ENCODE measurements around the gene ALPK1. TPM values are rescaled to one million over a fixed set of nuclear protein-coding genes. Genes with fewer than 3 reads are reported as not detected.
A peak's percentile ranks its signal among the peaks of the same experiment; 100 is the strongest.

ALPK1 gene
- total and polyA plus RNA-seq, 11 donors, result 1.3 to 21.7 (median 3.2) TPM

- H3K9me3 ChIP-seq, result no peaks in the 10 kb centered on the region
- 77 to 81% (median 78%) methylated on average over 10 of the region's 10 CpGs for WGBS, 4 donors
These were observed 46.3 kb downstream of the ALPK1 start for GRCh38 chr4:112343330-112344080.

GRCh38 chr4:112348488-112349158, 51.5 kb downstream of the ALPK1 start:
- Histone ChIP-seq H3K27ac (peak overlapping the region in 7 of 12 donors; percentile 6 to 69 (median 48)), H3K4me1 (peaks cover 0 to 12% (median 4%) of the 10 kb centered on the region in 12 donors), H3K4me3 (peak overlapping the region in 5 of 12 donors; percentile 15 to 36 (median 26)), H3K36me3 (peaks cover 0 to 7% (median 0%) of the 10 kb centered on the region in 9 donors), H3K27me3 (no peaks in the 10 kb centered on the region), H3K9me3 (peaks cover 0 to 3% (median 0%) of the 10 kb centered on the region in 12 donors)
- intact Hi-C loops (cut with DNase I), result loop anchor here in 1 of 10 donors (1.0 kb wide), 1 partner anchor 22 kb away; no protein-coding TSS in a partner anchor
- ATAC-seq (peak; percentile 95 to 99 (median 98)), DNase-seq (peak; percentile 73 to 90 (median 79))
- WGBS, 4 donors, result 19 to 37% (median 25%) methylated on average over 5 to 11 of the region's 11 CpGs
- TF ChIP-seq POLR2A (IDR thresholded peaks at IDR 0.05) (no peak), CTCF (IDR thresholded peaks at IDR 0.05) (peak in 7 of 12 donors; percentile 17 to 43 (median 25))

More at GRCh38 chr4:112343330-112344080, 46.3 kb downstream of the ALPK1 start:
- no peaks in the 10 kb centered on the region for H3K27me3 ChIP-seq
- H3K36me3 ChIP-seq, result peaks cover 0 to 18% (median 0%) of the 10 kb centered on the region in 9 donors
- H3K4me3 ChIP-seq, result no peak overlapping the region
- no peak for DNase-seq
- H3K4me1 ChIP-seq, result peaks cover 0 to 7% (median 0%) of the 10 kb centered on the region in 12 donors
- TF ChIP-seq POLR2A (IDR thresholded peaks at IDR 0.05), result no peak
- no peak for TF ChIP-seq CTCF (IDR thresholded peaks at IDR 0.05)
- no peak for ATAC-seq
- no peak overlapping the region for H3K27ac ChIP-seq
- intact Hi-C loops (cut with DNase I), result no loop called here

GRCh38 chr4:112352736-112353135, 55.6 kb downstream of the ALPK1 start:
- Histone ChIP-seq H3K4me3 (no peak overlapping the region), H3K27ac (no peak overlapping the region), H3K27me3 (no peaks in the 10 kb centered on the region), H3K36me3 (peaks cover 0 to 3% (median 0%) of the 10 kb centered on the region in 9 donors), H3K9me3 (peaks cover 0 to 3% (median 0%) of the 10 kb centered on the region in 12 donors), H3K4me1 (peaks cover 0 to 12% (median 4%) of the 10 kb centered on the region in 12 donors)
- DNase-seq (no peak), ATAC-seq (no peak)
- TF ChIP-seq CTCF (IDR thresholded peaks at IDR 0.05), result no peak
- TF ChIP-seq POLR2A (IDR thresholded peaks at IDR 0.05), result no peak
- intact Hi-C loops (cut with DNase I), result no loop called here

- DNase-seq, result peak in 1 of 5 donors; percentile 51
- peaks cover 0 to 6% (median 0%) of the 10 kb centered on the region in 12 donors for H3K9me3 ChIP-seq
These were observed 58.5 kb downstream of the ALPK1 start for GRCh38 chr4:112355662-112356061.

More at GRCh38 chr4:112355662-112356061, 58.5 kb downstream of the ALPK1 start:
- no peak for ATAC-seq
- 92 to 97% (median 97%) methylated on average over 20 of the region's 20 CpGs for WGBS, 4 donors
- Histone ChIP-seq H3K27me3 (no peaks in the 10 kb centered on the region), H3K4me3 (no peak overlapping the region), H3K36me3 (peaks cover 0 to 3% (median 0%) of the 10 kb centered on the region in 9 donors), H3K4me1 (no peaks in the 10 kb centered on the region), H3K27ac (no peak overlapping the region)
- TF ChIP-seq CTCF (IDR thresholded peaks at IDR 0.05) (no peak), POLR2A (IDR thresholded peaks at IDR 0.05) (no peak)
- intact Hi-C loops (cut with DNase I), result no loop called here
